Mesodermal cell (in vitro differentiated cells): Measurements from ENCODE around the gene PLPP1.

Experiments used
- H3K27ac ChIP-seq: 2 replicates; pipeline ENCODE4 v1.7.0; 2013; ENCODE audit warnings: mild to moderate bottlenecking, low read depth, low read length, moderate library complexity; ENCODE audit not compliant: severe bottlenecking
- H3K36me3 ChIP-seq: 2 replicates; pipeline ENCODE4 v1.7.1; 2013; ENCODE audit warnings: mild to moderate bottlenecking, low read length, moderate library complexity; ENCODE audit not compliant: control insufficient read depth, insufficient read depth
- H3K4me1 ChIP-seq: one replicate; pipeline ENCODE4 v1.7.1; 2013; ENCODE audit warnings: mild to moderate bottlenecking, low read length; ENCODE audit not compliant: insufficient read depth, control insufficient read depth, poor library complexity, severe bottlenecking
- H3K4me3 ChIP-seq: 2 replicates; pipeline ENCODE4 v1.7.0; 2013; ENCODE audit warnings: low read length, control low read depth, mild to moderate bottlenecking; ENCODE audit not compliant: insufficient read depth, poor library complexity, severe bottlenecking; ENCODE audit errors: extremely low read depth
- H3K9me3 ChIP-seq: 2 replicates; pipeline ENCODE4 v1.7.1; 2013; ENCODE audit warnings: mild to moderate bottlenecking, low read length, moderate library complexity; ENCODE audit not compliant: control insufficient read depth
- WGBS, 2 experiments: methylation state at CpG; one replicate each; pipeline ENCODE4 v1.1.5; 2013; ENCODE audit warnings: missing lambda C conversion rate in 2 of 2; ENCODE audit not compliant: insufficient coverage in 2 of 2; 5-methylcytosine and 5-hydroxymethylcytosine counted together

PLPP1 gene

GRCh38 chr5:55432549-55432948 is 102.2 kb downstream of the PLPP1 start:
- H3K4me1 ChIP-seq = peaks cover 2% of the 10 kb centered on the region
- H3K36me3 ChIP-seq = peaks cover 64% of the 10 kb centered on the region
- H3K4me3 ChIP-seq = no peak overlapping the region
- H3K27ac ChIP-seq = no peak overlapping the region
- WGBS, 2 experiments = 86 to 92% methylated on average over 3 of the region's 4 CpGs
- H3K9me3 ChIP-seq = peaks cover 15% of the 10 kb centered on the region

DNA sequence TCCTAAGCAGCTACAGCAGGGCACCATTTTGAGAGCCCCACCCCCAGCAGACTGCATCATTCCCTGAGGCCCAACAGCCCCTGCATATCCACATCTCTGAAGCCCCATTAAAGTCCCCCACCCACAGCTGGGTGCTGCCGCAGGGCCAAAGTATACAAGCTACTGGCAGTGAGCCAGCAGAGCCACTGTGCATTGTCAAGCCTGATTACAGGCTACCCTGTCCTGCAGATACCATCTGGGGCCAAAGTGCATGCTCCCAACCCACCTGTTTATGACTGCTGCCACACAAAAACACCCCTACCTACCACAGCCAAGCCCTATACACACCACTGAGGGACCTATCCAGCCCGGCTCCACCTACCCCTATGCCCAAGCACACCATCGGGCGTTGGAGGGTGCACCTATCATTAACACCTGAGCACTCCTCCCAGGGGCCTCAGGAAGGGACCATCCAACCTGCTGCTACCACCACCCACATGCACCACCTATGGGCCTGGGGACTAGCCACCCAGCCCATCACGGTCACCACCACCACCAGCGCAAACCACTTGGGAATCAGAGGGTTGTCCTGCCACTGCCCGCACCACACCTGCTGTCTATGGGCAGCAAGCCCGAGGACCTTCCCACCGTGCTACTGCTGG is 105.0 kb downstream of the PLPP1 start:
- Histone ChIP-seq H3K9me3 (peaks cover 15% of the 10 kb centered on the region), H3K4me3 (no peak overlapping the region), H3K27ac (no peak overlapping the region), H3K36me3 (peaks cover 80% of the 10 kb centered on the region), H3K4me1 (no peaks in the 10 kb centered on the region)
- WGBS, 2 experiments = 94 to 100% methylated on average over 8 to 9 of the region's 9 CpGs

GRCh38 chr5:55429221-55429612 is 105.5 kb downstream of the PLPP1 start:
- H3K4me1 ChIP-seq = no peaks in the 10 kb centered on the region
- peaks cover 80% of the 10 kb centered on the region for H3K36me3 ChIP-seq
- no peak overlapping the region for H3K4me3 ChIP-seq
- 0 to 100% methylated on average over 1 of the region's 2 CpGs for WGBS, 2 experiments
- peaks cover 15% of the 10 kb centered on the region for H3K9me3 ChIP-seq
- no peak overlapping the region for H3K27ac ChIP-seq

DNA sequence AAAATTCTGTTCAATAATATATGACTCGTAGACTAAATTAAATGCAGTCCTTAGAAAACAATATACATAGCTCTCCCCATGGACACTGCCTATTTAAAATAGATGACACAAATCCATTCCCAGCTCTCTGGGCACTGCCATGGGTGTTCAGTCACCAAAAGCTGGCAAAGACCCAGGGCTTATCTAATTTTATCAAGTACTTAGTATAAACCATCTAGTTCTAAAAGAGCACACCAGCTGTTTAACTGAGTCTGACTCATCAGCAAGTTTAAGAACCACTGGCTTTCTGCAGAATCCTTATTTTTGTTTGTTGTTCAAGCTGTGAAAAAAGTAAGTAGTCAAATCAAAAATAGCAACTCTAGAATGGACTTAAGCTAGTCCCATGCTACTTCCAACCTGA is 107.6 kb downstream of the PLPP1 start:
- Histone ChIP-seq H3K4me1 (no peaks in the 10 kb centered on the region), H3K4me3 (no peak overlapping the region), H3K27ac (no peak overlapping the region), H3K9me3 (peaks cover 10% of the 10 kb centered on the region), H3K36me3 (peaks cover 89% of the 10 kb centered on the region)
- 86% methylated on average over 1 of the region's 1 CpG; no CpG with 5 or more reads in 1 of the 2 experiments for WGBS, 2 experiments

DNA sequence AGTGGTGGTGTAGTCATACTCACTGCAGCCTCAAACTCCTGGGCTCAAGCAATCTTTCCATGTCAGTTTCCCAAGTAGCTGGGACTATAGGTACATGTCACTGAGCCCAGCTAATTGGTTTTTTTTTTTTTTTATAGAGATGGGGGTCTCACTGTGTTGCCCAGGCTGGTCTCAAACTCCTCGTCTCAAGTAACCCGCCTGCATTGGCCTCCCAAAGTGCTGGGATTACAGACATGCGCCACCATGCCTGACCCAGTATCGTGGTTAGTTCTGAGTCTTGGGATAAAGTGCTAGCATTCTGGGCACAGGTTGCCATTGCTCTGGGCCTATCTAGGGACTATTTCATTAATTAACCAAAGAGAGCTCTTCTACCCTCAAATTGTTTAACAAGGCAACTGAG is 108.3 kb downstream of the PLPP1 start:
- H3K27ac ChIP-seq = no peak overlapping the region
- WGBS, 2 experiments = 93% methylated on average over 2 of the region's 4 CpGs; no CpG with 5 or more reads in 1 of the 2 experiments
- peaks cover 86% of the 10 kb centered on the region for H3K36me3 ChIP-seq
- H3K4me3 ChIP-seq = no peak overlapping the region
- H3K9me3 ChIP-seq = peaks cover 5% of the 10 kb centered on the region
- H3K4me1 ChIP-seq = no peaks in the 10 kb centered on the region

DNA sequence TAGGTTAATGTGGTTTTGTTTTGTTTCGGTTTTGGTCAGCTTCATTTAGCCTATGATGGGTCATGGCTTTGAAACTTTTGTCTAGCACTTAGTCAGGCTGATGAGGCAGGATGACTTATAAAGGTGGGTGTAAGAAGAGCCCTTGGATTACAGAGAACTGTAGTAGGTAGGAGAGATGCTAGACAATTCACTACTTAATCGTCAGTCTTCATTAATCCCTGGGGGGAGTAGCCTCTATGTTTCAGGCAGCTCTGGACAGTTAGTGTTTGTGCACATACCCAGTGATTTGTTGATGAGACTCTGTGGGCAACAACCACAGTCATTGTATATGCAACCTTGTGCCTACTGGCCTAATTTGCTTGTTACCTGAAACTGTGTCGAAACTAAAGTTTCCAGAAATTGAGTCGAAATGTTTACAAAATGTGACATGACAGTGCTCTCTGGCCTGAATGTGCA is 113.7 kb downstream of the PLPP1 start:
- peaks cover 16% of the 10 kb centered on the region for H3K4me1 ChIP-seq
- H3K4me3 ChIP-seq = no peak overlapping the region
- H3K9me3 ChIP-seq = no peaks in the 10 kb centered on the region
- peaks cover 59% of the 10 kb centered on the region for H3K36me3 ChIP-seq
- WGBS, 2 experiments = 83 to 93% methylated on average over 1 to 2 of the region's 4 CpGs
- H3K27ac ChIP-seq = no peak overlapping the region

DNA sequence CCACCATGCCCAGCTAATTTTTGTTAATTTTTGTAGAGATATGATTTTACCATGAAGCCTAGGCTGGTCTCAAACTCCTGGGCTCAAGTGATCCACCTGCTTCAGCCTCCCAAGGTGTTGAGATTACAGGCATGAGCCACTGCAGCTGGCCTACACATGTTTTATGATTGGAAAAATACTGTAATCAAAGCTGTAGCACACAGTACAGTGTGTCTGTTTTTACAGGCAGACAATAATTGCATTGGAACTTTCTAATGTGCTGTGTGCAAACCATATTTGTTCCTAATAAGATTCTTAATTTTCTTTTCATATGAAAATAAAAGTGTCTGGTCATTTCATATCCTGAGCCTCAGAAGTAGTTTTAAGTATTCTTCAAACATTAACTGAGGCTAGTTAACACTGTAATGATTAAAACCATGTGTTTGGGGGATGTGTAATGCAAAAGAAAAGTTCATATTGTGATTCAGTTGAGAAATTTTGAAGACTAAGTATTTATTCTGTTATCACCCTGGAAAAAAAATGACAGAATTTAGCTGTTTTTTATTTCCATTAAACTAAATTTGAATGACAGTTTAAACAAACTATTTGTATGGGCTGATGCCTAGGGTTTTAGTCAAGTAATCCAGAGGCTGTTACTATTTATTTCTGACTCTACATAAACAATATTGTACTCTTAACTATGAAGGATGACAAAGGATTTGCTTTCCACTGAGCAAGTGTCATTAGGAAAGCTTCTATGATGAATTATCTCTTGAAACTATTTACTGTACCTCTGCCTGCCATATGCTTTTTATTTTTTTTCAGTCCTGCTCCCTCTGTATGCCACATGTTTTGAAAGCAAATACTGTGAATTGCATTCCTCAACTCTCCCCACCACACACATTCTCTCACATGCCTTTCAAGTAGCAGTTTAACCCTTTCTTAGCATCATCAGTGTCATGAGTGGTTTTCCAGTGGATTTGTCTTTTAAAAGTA is 115.5 kb downstream of the PLPP1 start:
- H3K36me3 ChIP-seq = peaks cover 55% of the 10 kb centered on the region

DNA sequence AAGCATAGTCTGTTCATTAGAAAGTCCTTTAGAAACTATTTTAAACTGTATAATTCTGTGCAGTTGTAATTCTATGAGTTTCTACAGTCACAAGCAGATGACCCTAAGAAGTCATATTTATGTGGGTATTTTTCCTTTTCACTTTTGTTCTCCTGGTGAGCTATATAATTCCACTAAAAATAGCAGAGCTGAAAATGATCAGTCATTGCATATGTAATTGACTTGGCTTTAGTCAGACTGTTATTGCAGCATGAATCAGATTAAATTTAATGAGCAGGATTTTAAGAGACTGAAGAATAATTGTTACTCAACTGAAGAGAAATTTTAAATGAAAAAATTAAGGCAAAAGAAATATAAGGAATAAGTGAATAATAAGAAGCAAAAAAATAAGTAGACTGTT is 118.5 kb downstream of the PLPP1 start:
- no peak overlapping the region for H3K4me3 ChIP-seq
- H3K9me3 ChIP-seq = no peaks in the 10 kb centered on the region
- no peak overlapping the region for H3K27ac ChIP-seq
- peaks cover 16% of the 10 kb centered on the region for H3K4me1 ChIP-seq
- peaks cover 42% of the 10 kb centered on the region for H3K36me3 ChIP-seq

More for the DNA sequence above, 115.5 kb downstream of the PLPP1 start:
- no peak overlapping the region for H3K4me3 ChIP-seq
- no peak overlapping the region for H3K27ac ChIP-seq
- no peaks in the 10 kb centered on the region for H3K9me3 ChIP-seq
- H3K4me1 ChIP-seq = peaks cover 16% of the 10 kb centered on the region

GRCh38 chr5:55415071-55415470 is 119.7 kb downstream of the PLPP1 start:
- H3K4me1 ChIP-seq = peaks cover 15% of the 10 kb centered on the region
- H3K9me3 ChIP-seq = no peaks in the 10 kb centered on the region
- no peak overlapping the region for H3K27ac ChIP-seq
- H3K4me3 ChIP-seq = no peak overlapping the region
- peaks cover 38% of the 10 kb centered on the region for H3K36me3 ChIP-seq

DNA sequence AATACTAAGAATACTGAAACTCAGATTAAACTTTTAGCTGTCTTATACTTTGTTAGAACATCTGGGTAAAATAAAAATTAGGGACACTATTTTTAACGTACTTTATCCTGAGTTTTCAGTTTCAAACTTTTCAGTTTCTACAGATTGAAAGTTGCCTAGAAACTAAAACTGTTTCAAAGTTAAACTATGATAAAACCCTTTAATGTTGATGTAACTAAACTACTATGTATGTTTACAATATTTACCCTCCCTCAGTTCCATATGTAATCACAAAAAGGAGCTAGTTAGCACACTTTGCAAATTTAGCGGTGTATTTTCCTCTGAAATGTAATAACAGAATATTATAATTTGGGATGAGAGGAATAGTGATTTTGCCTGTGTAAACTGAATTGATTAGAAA is 121.1 kb downstream of the PLPP1 start:
- Histone ChIP-seq H3K4me1 (peaks cover 1% of the 10 kb centered on the region), H3K27ac (no peak overlapping the region), H3K4me3 (no peak overlapping the region), H3K36me3 (peaks cover 38% of the 10 kb centered on the region), H3K9me3 (no peaks in the 10 kb centered on the region)
- no CpG with 5 or more reads among the region's 2 CpGs for whole genome bisulfite sequencing, 2 experiments

DNA sequence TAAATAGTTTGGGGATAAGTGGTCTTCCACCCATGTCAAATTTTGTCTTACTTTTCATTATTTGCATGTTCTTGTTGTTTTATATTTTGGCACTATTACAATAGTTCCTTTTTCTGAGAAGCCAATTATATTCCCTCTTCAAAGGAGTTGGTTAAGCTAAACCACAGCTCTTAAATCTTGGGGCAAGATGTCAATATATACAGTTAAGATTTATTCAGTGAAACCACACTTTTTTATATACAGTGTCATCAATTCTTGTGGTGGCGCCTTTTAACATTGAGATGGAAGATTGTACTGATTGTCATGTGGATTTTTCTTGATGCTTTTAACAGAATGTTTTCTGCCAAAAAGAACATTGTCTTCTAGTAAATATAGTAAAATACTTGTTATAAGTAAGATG is 122.9 kb downstream of the PLPP1 start:
- Histone ChIP-seq H3K27ac (no peak overlapping the region), H3K4me1 (no peaks in the 10 kb centered on the region), H3K4me3 (no peak overlapping the region), H3K9me3 (no peaks in the 10 kb centered on the region), H3K36me3 (peaks cover 36% of the 10 kb centered on the region)
- no CpG with 5 or more reads among the region's 1 CpG for WGBS, 2 experiments
